Neural cell (in vitro differentiated cells): Measurements from ENCODE around the gene SSBP2.
"Not testable (repeated sequence)": the region's sequence is repeated elsewhere in the genome, so short reads cannot be mapped to it uniquely, and the experiment has no call there.

Source experiments
- CTCF ChIP-seq: fragments of 450-650 bp; IDR thresholded peaks from 2 replicates; pipeline ENCODE4 v1.5.1; 2014; ENCODE audit warnings: antibody characterized with exemption, mild to moderate bottlenecking, moderate library complexity; ENCODE audit not compliant: poor library complexity, severe bottlenecking
- EP300 ChIP-seq: fragments of 450-650 bp; conservative IDR thresholded peaks from 2 replicates; pipeline ENCODE4 v1.6.1; 2014; ENCODE audit warnings: antibody characterized with exemption, mild to moderate bottlenecking, moderate library complexity; ENCODE audit not compliant: poor library complexity, severe bottlenecking
- EZH2 ChIP-seq: fragments of 200-600, 300-800 bp; shearing (Covaris generic), sonication (generic); IDR thresholded peaks from 2 replicates; pipeline ENCODE4 v1.6.1; 2014; ENCODE audit warnings: antibody characterized with exemption, low read length, borderline replicate concordance, mild to moderate bottlenecking; ENCODE audit not compliant: insufficient read depth, poor library complexity, severe bottlenecking
- RAD21 ChIP-seq: fragments of 450-650 bp; conservative IDR thresholded peaks from 2 replicates; pipeline ENCODE4 v1.6.1; 2014; ENCODE audit warnings: antibody characterized with exemption, mild to moderate bottlenecking, moderate library complexity
- REST ChIP-seq: IDR thresholded peaks from 2 replicates; pipeline ENCODE4 v1.6.1; 2012; ENCODE audit warnings: borderline replicate concordance

GRCh38 chr5:81407811-81408210 lies 343.1 kb downstream of the SSBP2 start:
- TF ChIP-seq CTCF, RAD21, REST, EZH2, EP300: not testable (repeated sequence)
